HG02642 (cell line): ENCODE data around the gene KIF3B.
A peak's percentile ranks its signal among the peaks of the same experiment; 100 is the strongest.
"Not testable (repeated sequence)": the region's sequence is repeated elsewhere in the genome, so short reads cannot be mapped to it uniquely, and the experiment has no call there.

Source experiments
- ATAC-seq: cut with Tn5 transposase; IDR thresholded peaks from one replicate; pipeline ENCODE4 v1.9.1; 2021; ENCODE audit warnings: mild to moderate bottlenecking; ENCODE audit not compliant: unreplicated experiment, poor library complexity

KIF3B gene

DNA sequence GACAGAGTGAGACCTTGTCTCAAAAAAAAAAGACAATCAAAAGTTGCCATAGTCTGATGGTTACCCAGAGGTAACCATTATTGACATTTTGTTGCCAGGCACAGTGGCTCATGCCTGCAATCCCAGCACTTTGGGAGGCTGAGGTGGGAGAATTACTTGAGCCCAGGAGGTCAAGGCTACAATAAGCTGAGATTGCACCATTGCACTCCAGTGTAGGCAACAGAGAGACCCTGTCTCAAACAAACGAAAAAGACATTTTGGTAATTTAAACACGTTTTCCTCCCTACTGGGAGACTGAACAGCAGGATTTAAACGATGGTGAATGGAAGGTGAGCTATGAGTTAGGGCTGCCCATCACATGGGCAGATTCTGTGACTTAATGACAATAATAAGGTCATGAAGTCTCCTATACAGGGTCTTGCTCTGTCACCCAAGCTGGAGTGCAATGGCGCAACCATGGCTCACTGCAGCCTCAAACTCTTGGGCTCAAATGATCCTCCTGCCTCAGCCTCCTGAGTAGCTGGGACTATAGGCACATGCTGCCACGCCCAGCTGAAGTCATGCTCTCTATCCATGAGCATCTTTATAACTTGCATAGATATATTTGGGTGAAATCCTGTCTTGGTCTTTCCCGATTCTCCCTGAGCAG lies 76.5 kb downstream of the KIF3B start:
- ATAC-seq: no peak

DNA sequence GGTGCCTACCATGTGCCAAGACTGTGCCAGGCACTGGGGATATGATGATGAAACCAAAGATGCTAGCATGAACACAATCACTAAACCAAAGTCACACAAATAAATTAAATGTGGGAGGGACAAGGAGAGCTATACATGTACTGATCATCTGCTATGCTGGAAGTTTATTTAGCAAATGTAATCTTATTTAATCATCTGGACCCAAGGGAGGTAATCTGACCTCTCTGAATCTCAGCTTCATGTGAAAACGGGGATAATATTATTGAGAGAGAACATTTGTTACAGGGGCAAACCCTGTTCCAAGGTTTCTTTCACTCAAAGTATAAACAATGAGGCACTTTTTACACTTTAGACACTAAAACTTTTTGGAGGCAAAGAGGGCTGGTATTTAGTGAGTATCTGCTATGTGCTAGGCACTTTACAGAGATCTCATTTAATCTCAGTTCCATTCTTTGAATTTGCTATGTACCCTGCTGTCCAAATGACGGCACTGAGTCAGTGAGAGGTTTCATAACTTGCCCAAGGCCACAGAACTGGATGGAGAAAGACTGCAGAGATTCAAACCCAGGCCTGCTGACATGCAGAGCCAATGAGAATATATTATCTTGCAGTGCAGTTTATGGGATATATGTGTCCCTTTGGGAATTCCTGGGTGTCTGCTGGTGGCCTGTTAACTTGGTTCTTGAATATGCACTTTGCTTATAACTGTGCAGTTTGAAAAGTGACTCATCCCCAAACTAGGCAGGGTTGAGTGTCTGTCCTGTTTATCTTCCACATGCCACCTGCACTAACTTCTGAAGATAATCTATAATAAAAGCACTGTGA lies 77.4 kb downstream of the KIF3B start:
- ATAC-seq: no peak

DNA sequence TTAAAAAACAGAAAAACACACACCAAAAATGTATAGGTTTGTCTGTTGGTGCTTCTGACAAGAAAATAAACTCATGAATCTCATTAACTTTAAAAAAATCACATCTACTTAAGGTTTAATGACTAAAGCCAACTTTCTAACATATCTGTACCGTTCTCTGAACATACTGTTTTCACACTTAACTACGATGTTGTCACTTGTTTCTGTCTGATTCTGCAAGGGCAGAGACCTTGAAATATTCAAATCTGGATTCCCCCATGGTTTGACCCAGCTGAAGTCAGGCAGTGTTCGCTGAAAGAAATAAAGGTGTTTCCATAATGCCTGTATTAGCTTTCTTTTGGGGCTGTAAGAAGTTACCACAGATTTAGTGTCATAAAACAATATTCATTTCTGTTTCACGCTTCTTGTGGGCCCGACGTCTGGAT lies 78.0 kb downstream of the KIF3B start:
- no peak for ATAC-seq

DNA sequence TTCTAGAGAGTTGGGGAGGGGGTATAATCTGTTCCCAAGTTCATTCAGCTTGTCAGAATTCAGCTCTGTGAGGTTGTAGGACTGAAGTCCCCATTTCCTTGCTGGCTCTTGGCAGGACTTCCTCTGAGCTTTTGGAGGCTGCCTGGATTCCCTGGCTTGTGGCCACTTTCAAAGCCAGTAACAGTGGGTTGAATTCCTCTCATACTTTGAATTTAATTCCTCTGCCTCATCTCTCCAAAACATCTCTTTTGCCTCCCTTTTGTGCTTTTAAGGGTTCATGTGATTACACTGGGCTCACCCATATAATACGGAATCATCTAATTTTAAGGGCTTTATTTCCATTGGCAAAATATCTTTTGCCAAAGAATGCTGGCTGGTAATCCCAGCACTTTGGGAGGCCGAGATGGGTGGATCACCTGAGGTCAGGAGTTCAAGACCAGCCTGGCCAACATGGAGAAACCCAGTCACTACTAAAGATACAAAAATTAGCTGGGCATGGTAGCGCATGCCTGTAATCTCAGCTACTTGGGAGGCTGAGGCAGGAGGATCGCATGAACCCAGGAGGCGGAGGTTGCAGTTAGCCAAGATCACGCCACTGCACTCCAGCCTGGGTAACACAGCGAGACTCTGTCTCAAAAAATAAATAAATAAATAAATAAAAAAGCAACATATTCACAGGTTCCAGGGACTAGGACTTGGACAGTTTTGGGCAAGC lies 78.6 kb downstream of the KIF3B start:
- ATAC-seq: not testable (repeated sequence)

DNA sequence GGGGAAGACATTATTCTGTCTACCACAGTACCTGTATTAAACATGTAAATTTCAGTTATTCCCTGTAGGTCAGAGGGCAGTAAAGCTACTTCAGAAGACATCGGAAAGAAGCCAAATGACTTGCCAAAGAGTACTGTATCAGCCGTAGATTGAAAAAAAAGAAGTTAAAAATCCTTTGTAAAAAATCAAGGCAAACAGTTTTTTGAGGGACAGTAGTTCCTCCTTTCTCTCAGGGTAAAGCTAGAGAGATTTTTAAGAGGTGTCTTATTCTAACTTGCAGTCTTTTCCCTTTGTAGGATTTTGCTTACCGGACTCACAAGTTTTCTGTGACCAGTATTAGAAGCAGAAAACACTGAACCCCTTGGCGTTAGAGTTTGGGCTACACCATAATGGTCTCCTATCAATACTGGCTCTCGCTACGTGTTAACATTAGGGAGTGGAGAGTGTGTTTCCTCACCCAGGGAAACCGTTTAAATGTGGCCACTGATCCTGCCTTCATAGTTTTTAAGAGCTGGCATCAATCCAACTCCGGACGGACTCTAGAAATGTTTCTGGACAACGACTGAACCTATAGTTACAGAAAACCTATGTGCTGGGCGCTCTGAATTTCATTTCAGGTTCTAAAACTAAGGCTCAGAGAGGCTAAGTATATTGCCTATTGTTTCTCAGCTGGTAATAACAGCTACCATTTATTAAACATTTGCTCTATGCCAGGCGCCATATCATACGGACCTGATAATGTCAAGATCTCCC lies 79.3 kb downstream of the KIF3B start:
- no peak for ATAC-seq

DNA sequence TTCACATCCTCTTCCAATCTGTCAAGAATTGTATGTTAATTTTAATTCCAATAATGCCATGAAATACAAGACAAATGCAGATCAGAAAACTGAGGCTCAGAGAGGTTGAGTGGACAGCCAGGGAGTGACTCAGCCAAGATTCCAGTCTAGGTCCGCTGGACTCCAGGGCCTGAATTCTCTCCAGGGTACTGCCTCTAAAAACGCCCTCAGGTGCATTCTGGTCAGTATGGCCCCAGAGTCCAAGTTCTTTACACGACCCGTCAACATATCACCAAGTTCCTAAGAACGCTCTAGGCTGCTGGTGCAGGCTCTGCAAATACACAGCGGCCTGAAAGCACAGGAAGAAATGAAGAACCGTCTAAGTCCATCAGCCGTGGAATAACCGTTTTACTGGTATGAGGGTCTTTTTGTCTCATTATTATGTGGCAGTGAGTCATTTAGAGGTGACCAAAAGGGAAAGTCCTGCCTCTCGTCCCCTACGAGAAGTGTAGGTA lies 80.0 kb downstream of the KIF3B start:
- no peak for ATAC-seq

DNA sequence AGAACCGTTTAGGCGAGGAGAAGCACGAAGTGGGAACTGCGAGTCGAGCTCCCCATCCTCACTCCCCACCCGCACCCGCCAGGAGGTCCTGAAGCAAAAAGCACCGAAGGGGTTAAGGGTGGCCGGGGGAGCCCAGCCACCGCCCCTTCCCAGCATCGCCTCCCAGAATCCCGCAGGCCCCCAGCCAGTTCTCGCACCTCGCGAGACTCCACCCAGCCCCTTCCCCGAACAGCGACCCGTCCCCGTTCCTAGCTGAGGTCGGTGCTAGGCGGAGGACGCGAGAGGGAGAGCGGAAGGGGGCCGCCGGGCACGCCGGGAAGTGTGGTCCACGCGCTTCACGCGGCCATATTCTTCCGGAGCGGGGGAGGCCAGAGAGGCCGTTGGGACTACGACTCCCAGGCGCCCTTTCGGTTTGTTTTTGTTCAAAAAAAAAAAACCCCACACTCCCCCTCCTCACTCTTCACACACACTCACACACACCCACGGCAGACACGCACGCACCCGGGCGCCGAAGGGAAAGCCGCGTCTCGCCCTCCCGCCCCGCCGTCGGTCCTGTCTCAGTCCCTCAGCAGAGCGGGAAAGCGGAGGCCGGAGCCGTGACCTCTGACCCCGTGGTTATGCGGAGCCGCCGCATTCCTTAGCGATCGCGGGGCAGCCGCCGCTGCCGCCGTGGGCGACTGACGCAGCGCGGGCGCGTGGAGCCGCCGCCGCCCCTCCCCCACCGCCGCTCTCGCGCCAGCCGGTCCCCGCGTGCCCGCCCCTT lies 80.6 kb downstream of the KIF3B start, which contains the start of gene ASXL1:
Gene ASXL1, plus strand, starts transcription at position 463 of the 763 bp plus-strand sequence. CDS start 445 bp downstream, outside the sequence.
- ATAC-seq: peak; percentile 80

DNA sequence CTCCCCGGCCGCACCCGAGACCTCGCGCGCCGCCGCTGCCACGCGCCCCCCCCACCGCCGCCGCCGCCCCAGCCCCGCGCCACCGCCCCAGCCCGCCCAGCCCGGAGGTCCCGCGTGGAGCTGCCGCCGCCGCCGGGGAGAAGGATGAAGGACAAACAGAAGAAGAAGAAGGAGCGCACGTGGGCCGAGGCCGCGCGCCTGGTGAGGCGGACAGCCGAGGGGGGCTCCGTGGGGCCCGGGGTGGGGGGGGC lies 81.1 kb downstream of the KIF3B start:
- no peak for ATAC-seq

DNA sequence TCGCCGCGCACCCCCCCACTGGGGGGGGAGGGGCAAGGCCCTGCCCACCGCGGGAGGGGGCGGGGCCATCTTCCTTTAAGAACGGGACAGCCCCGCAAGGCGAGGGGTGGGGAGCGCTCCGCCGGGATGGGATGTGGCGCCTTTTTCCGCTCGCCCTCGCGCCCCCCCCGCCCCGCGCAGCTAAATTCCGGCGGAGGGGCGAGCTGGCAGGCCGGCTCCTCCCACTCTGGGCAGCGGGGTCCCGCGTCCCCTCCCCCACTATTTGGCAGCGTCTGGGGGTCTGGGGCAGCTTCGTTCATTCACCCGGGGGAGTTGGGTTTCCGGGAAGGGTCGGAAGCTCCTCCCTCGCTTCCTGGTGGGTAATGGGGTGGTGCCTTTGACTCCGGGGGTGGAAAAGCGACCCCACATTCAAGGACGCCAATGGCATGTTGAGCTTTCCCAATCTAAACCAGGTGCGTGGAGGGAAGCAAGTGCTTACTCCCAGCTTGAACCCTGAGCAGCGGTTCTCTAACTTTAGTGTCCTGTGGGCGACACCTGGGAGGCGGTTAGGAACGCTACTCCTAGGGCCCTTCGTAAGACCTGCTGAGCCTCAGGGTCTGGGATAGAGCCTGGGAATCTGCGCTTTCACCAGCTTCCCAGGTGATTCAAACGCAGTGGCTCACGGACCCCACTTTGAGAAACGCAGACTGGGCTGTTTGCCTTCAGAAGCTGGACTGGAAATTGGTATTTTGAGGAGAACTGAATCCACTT lies 81.6 kb downstream of the KIF3B start:
- peak; percentile 29 for ATAC-seq

DNA sequence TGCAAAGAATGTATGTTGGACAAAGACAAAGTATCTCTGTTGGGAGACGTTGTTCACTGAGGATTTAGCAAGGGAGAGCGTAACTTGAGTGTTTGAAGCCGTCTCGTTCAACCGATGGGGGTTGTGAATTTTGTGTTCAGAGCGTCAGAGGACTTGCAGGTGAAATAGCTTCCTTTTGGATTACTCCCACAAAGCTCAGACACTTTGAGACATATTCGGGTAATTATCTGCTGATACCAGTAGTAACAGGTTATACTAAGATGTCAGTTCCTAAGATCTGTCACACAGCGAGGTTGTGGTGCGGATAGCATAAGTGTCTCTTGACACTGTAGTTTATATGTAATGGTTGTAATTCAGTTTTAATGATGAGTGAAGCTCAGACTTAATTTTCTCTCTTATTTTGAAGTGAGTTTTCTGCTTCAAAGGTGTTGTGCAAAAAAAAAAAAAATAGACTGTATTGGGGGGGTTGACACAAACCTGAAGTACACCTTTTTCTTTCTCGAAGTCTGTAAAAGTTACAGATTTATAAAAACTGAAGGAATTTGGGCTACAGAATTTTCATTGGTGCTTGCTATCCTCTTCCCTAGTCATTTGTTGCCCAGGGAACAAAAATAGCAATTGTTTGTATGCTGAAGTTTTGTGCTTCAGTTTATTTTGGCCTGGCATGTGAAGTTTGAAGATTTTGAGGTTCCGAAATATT lies 82.3 kb downstream of the KIF3B start:
- no peak for ATAC-seq

DNA sequence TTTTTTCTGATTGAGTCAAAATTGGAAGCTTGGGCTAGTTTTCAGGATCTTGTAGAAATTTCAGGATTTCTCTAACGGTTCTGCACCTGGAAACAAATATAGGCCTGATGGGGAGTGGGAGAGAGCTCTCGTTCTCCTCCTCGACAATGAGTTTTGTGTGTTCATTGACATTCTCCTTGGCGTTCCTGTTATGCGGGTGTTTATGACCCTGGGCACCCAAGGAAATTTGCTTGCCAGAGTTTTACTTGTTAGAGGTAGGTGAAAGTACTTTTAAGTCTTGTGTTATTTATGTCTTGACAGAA lies 82.8 kb downstream of the KIF3B start:
- ATAC-seq: no peak

DNA sequence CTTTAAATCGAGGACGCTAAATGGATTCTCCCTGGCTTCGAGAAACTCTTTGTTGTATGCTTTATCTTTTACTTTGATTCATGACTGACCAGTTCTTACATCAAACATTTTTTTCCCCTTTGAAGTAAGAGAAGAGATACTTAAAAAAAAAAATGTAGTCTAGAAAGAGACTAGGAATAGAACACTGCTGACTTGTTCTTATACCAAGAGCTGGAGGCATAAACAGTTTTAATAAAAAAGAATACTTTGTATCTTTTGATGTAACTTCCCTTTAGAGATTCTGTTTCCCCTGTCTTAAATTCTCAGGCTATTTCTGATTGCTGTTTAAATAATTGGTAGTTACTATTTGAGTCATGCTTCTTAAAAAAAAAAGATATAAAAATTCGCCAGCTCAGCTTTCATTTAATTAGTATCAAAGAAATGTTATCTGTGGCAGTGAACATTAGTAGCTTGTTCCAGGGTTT lies 85.5 kb downstream of the KIF3B start:
- no peak for ATAC-seq

DNA sequence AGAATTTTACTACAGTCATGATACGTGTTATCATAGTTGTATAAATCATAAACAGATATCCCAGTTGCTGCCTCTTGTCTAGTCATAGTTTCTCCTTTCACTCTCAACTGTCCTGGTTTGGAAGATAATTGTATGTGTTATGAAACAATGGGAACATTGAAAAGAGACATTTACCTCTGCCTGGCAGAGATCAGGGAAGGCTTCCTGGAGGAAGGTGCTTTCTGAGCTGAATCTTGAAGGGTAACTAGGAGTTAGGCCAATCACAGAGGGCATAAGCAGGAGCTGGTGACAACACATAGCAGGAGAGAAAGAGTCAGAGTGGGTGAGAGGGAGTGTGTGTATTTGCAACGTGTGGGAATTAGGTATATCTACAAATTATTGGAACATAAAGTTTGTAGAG lies 86.0 kb downstream of the KIF3B start:
- no peak for ATAC-seq

DNA sequence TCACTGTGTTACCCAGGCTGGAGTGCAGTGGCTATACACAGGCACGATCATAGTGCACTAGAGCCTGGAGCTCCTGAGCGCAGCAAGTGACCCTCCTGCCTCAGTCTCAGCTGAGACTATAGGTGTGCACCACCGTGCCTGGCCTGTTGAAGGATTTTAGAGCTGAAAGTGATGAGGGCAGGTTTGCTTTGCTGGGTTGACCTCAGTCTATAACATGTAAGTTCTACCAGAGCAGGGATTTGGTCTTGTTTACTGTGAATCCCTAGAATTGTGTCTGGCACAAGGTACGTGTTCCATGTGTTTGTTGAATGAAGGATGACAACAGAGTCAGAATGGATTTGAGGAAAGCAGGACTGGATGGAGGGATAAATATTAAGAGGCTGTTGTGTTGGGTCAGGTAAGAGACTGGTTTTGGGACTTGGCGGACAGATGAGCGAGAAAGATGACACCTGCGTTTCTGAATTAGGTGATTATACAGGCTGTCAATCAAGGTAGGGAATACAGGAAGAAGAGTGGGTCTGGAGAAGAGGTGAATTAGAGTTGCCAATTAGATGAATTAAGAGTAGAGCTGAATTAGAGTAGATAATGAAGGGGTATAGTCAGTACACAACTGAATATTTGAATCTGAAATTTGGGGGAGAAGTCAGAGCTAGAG lies 87.2 kb downstream of the KIF3B start:
- no peak for ATAC-seq

DNA sequence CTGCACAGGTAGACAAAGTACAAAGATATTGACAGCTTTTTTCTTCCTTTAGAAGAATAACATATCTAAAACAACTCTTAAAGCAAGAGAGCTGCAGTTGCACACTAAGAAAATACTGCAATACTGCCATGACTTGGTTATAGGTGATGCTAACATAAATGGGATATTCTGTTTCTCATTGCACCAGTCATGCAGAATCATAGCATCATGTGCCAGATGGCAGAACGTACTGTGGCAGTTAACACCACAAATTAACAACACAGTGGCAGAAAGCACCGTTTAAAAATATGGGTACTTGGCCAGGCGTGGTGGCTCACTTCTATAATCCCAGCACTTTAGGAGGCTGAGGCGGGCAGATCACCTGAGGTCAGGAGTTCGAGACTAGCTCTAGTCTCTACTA lies 88.1 kb downstream of the KIF3B start:
- no peak for ATAC-seq

DNA sequence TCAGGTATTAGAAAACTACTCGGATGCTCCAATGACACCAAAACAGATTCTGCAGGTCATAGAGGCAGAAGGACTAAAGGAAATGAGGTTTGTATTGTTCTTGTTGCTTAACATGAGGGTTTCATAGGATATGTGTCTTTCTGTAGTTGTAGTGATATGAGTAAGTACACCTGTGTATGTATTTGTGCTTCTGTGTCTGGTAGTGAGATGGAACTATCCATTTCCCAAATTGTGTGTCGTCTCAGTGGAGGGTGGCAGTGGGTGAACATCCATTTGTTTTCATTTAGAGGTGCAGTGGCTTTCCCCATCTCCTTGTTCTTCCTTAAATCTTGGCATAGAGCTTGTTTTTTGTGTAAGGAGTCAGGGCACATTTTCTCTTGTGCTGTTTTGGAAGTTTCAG lies 88.9 kb downstream of the KIF3B start:
- peak; percentile 47 for ATAC-seq

DNA sequence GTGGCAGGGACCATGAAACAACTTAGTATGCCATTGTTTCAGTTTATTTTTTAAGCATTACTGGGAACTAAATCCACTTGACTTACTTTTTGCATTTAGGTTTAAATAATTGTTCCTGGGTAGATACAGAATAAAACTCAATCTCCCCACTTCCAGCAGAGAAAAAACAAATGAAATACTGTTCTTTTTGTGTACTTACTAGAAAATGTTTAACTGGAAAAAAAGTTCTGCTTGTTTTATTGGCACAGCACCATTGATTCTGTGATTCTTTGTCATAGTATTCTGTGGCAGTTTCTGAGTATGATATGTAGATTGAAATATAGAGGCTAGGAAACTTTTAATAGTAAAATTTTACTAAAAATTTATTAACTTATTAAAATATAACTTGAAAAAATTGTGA lies 90.9 kb downstream of the KIF3B start:
- ATAC-seq: no peak

DNA sequence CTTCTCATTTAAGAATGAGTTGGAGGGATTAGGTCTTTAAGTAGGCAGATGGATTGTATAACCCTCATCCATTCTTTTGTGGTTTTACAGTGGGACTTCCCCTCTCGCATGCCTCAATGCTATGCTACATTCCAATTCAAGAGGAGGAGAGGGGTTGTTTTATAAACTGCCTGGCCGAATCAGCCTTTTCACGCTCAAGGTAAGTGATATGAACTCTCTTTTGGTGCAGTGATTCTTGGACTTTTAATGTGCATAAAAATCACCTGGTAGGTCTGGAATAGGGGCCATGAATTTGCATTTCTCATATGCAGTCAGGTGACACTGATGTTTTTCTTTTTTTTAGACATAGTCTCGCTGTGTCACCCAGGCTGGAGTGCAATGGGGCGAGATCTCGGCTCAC lies 91.5 kb downstream of the KIF3B start:
- peak; percentile 57 for ATAC-seq
